ENCODE data around the gene ZNF723.
"Not testable (repeated sequence)": the region's sequence is repeated elsewhere in the genome, so short reads cannot be mapped to it uniquely, and the experiment has no call there.

ZNF723 gene

DNA sequence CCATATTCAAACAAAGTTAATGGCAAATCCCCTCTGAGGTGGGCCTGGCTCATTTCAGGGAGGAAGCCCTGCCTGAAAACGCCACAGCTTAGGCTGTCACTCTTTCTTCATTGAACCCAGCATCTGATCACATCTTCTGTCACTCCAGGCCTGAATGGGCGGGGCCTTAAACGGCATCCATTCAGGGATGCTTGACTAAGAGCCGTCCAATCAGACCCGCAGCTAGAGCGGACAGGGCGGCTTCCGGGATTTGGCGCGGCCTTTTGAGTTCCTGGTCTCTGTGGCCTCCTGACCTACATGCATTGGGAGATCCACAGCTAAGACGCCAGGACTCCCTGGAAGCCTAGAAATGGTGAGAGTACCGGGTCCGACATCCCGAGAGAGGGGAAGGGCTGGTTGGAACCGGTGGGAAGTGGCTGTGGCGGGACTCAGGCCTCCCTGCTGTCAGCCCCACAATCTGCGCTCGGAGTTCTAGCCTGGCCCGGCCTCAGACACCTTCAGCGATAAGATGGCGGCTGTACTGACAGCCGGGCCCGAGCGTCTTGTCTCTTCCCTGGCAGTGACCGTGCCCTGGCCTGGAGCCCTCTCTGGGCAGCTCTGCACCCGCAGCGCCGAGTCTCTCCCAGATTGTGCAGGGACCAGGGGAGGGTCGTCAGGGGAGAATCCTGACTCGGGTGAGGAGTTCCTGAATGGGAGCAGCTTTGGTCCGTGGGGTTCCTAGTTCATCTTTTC is at the start of gene ZNF723:
Gene ZNF723 (plus strand): TSS at position 261 of the 732 bp plus-strand sequence. CDS start 89 bp downstream, at position 350.
- H3K4me3 ChIP-seq (ENCODE audit: low read length), result no peak within 1 kb of the TSS
- DNase-seq (ENCODE audit: low read depth), result no peak
- no peak for TF ChIP-seq CTCF (IDR thresholded peaks at IDR 0.05; ENCODE audit: insufficient read depth, low read depth, low read length, missing control alignments)

GRCh38 chr19:22783651-22784410 is 48.3 kb upstream of the ZNF723 start, which contains the start of gene ZNF99:
TSS of gene ZNF99 (minus strand) at chr19:22784151. CDS start at chr19:22784016, 135 bp downstream.
- H3K4me3 ChIP-seq (ENCODE audit: low read length), result no peak within 1 kb of the TSS
- no peak for DNase-seq (ENCODE audit: low read depth)
- no peak for TF ChIP-seq CTCF (IDR thresholded peaks at IDR 0.05; ENCODE audit: insufficient read depth, low read depth, low read length, missing control alignments)

DNA sequence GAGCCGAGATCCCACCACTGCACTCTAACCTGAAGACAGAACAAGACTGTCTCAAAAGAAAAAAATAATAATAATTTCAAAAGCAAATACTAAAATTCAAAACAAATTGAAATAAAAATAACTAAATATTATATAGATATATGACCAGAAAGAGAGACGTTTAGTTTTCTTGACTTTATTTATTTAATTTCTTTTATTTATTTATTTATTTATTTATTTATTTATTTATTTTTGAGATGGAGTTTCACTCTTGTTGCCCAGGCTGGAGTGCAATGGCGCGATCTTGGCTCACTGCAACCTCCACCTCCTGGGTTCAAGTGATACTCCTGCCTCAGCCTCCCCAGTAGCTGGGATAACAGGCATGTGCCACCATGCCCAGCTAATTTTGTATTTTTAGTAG is 39.2 kb upstream of the ZNF723 start:
- not testable (repeated sequence) for DNase-seq (ENCODE audit: low read depth); H3K4me3 ChIP-seq (ENCODE audit: low read length)

GRCh38 chr19:22797040-22797439 is 35.1 kb upstream of the ZNF723 start:
- TF ChIP-seq CTCF (IDR thresholded peaks at IDR 0.05; ENCODE audit: insufficient read depth, low read depth, low read length, missing control alignments), result no peak
- DNase-seq (ENCODE audit: low read depth), result no peak
- no peak overlapping the region for H3K4me3 ChIP-seq (ENCODE audit: low read length)

- DNase-seq (ENCODE audit: low read depth), result no peak
- H3K4me3 ChIP-seq (ENCODE audit: low read length), result no peak overlapping the region
- TF ChIP-seq CTCF (IDR thresholded peaks at IDR 0.05; ENCODE audit: insufficient read depth, low read depth, low read length, missing control alignments), result no peak
Measured at GRCh38 chr19:22806418-22806817, 25.7 kb upstream of the ZNF723 start.

DNA sequence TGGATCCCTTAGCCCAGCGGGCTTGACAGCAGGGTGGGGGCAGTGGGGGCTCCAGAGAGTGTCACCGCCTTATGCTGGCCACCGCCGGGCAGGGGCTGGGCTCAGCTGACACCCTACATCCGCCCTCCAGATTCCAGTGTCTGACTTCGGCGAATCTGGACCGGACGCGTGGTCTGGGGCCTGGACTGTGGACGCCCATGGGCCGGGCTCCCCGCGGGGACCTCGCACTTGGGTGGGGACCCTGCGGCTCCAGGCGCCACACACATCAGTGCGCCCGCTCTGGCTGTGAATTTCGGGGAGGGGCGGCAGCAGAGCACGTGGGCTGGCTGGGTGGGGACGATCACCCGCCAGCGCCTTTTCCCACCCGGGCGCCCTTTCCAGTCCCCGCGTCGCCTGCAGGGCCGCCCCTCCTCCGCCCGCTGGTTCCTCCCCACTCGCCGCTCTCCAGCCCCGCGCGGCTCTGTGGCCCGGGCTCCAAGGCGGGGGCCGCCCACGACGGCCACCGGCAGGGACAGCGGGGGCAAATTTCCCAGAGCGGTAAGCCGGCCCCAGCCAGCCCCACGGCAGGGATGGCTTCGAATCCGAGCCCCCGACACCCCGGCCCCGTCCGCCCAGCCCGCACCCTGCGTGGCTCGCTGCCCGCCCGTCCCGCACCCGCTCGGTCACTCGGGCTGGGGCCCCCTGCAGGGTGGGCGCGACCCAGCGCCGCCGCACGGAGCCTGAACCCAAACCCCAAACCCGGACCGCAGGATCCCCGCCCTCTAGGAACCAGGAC is 24.8 kb upstream of the ZNF723 start:
- no peak for DNase-seq (ENCODE audit: low read depth)
- no peak overlapping the region for H3K4me3 ChIP-seq (ENCODE audit: low read length)
- no peak for TF ChIP-seq CTCF (IDR thresholded peaks at IDR 0.05; ENCODE audit: insufficient read depth, low read depth, low read length, missing control alignments)

GRCh38 chr19:22814124-22814523 is 18.0 kb upstream of the ZNF723 start:
- no peak for TF ChIP-seq CTCF (IDR thresholded peaks at IDR 0.05; ENCODE audit: insufficient read depth, low read depth, low read length, missing control alignments)
- no peak overlapping the region for H3K4me3 ChIP-seq (ENCODE audit: low read length)
- no peak for DNase-seq (ENCODE audit: low read depth)
